Measurements from ENCODE around the gene SOS1.

DNA sequence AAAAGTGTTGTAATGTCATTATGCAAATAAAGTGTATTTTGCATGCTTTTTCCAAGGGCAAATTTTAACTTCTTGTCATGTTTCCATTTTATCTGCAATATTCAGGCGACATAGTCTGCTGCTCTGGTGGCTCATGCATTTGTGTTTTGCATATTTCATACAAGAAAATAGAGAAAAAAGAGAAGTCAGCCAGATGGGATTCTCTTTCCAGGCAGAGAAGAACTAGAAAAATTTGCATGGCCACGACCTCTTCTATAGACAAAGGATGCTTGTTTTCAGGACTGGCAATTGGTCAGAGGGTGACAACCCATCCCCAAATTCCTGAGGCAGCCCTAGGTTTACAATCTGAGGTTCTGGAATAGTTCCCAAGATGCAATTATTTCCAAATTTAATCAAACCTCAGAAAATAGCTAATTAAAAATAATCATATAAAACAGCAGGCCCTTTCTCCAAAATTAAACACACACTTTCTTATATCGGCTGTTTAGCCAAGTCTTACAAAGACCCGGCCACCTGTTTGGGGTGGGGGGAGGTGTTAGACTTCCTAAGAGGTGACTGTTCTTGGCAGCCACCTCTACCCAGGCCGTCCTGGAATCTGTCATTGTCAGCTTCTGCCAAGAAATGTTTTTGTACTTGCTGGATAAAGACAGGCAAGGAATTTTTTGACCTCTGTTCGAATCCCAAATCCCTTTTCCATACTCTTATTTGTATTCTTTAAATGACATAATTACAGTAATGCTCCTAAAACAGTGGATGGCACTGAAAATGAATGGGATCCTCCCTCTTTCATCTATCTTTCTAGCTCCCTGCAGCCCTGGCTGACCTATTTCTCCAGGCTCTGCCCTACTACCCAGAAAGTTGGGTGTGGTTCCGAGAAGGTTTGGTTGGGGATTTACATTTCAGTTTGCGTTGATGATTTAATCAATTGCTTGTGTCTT is 20.8 kb upstream of the SOS1 start:
- TF ChIP-seq, protein P1, sequence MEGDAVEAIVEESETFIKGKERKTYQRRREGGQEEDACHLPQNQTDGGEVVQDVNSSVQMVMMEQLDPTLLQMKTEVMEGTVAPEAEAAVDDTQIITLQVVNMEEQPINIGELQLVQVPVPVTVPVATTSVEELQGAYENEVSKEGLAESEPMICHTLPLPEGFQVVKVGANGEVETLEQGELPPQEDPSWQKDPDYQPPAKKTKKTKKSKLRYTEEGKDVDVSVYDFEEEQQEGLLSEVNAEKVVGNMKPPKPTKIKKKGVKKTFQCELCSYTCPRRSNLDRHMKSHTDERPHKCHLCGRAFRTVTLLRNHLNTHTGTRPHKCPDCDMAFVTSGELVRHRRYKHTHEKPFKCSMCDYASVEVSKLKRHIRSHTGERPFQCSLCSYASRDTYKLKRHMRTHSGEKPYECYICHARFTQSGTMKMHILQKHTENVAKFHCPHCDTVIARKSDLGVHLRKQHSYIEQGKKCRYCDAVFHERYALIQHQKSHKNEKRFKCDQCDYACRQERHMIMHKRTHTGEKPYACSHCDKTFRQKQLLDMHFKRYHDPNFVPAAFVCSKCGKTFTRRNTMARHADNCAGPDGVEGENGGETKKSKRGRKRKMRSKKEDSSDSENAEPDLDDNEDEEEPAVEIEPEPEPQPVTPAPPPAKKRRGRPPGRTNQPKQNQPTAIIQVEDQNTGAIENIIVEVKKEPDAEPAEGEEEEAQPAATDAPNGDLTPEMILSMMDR (IDR thresholded peaks at IDR 0.05 in 4 of 5, conservative IDR thresholded peaks at IDR 0.05 in 1 of 5): no peak
- no peak for TF ChIP-seq POLR2A (IDR thresholded peaks at IDR 0.05)

Data from gastrocnemius medialis (tissue), 4 donors.